Measurements from ENCODE around the gene TRIM44. TPM values are rescaled to one million over a fixed set of nuclear protein-coding genes. Genes with fewer than 3 reads are reported as not detected.

The TRIM44 gene
- total RNA-seq, 1 experiment from 2014 or later = 81.4 TPM

DNA sequence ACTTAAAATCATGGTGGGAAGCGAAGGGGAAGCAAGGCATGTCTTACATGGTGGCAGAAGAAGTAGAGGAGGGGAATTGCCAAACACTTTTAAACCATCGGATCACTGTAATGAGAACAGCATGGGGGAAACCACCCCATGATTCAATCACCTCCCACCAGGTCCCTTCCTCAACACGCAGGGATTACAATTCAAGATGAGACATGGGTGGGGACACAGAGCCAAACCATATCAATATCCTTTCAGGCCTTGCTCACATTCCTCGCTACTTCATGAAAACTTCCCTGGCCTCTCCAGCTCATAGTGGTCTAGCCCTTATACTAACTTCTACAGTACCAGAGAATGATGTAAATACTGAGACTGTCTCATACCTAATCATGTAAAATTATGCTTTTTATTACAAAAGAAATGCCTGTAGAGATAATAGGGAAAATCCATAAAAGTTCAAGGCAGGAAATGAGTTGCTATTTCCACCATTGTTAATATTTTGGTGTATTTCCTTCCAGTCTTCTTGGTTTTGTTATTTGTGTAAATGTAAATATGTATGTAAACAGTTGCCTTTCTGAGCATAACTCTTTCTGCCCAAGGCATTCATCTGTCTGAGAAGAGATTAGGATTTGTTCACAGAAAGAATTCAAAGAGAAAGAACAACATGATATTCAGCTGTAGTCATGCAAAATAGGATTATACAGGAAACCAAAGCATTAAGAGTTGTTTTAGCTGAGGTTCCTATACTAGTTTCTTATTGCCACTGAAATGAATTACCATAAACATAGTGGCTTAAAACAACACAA, 177.0 kb downstream of the TRIM44 start:
- Histone ChIP-seq H3K27me3 (replicated peaks; ENCODE audit: control insufficient read depth, insufficient read depth, low read length) (no peaks in the 10 kb centered on the region), H3K4me1 (no peaks in the 10 kb centered on the region), H3K4me3 (ENCODE audit: low read depth, low read length) (no peak overlapping the region), H3K36me3 (ENCODE audit: control insufficient read depth, insufficient read depth, low read length) (no peaks in the 10 kb centered on the region), H3K9me3 (0 out of 2 replicates have a peak, but pooled peaks cover 5% of the 10 kb centered on the region)
- POLR2A ChIA-PET = no interaction called here
- no peak overlapping the region for H3K27ac Mint-ChIP-seq (ENCODE audit: unreplicated experiment)
- no peak for DNase-seq
- CTCF ChIA-PET = no interaction called here
- no TSS peak for BruUV-seq (replicated peaks)
- TF ChIP-seq, protein P1, sequence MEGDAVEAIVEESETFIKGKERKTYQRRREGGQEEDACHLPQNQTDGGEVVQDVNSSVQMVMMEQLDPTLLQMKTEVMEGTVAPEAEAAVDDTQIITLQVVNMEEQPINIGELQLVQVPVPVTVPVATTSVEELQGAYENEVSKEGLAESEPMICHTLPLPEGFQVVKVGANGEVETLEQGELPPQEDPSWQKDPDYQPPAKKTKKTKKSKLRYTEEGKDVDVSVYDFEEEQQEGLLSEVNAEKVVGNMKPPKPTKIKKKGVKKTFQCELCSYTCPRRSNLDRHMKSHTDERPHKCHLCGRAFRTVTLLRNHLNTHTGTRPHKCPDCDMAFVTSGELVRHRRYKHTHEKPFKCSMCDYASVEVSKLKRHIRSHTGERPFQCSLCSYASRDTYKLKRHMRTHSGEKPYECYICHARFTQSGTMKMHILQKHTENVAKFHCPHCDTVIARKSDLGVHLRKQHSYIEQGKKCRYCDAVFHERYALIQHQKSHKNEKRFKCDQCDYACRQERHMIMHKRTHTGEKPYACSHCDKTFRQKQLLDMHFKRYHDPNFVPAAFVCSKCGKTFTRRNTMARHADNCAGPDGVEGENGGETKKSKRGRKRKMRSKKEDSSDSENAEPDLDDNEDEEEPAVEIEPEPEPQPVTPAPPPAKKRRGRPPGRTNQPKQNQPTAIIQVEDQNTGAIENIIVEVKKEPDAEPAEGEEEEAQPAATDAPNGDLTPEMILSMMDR (IDR thresholded peaks at IDR 0.05; ENCODE audit: insufficient read depth in 1 of 2, low read depth in 1 of 2, low read length in 1 of 2, severe bottlenecking in 1 of 2, unreplicated experiment in 1 of 2) = no peak
- no peaks in the 10 kb centered on the region for H3K36me3 Mint-ChIP-seq (ENCODE audit: insufficient read depth, unreplicated experiment)
- H3K4me1 Mint-ChIP-seq (ENCODE audit: low read depth, unreplicated experiment) = no peaks in the 10 kb centered on the region
- intact Hi-C loops (cut with micrococcal nuclease; ENCODE audit: unreplicated experiment) = no loop called here
- no peak overlapping the region for H3K4me3 Mint-ChIP-seq (ENCODE audit: unreplicated experiment)
- H3K9me3 Mint-ChIP-seq (ENCODE audit: unreplicated experiment) = peaks cover 19% of the 10 kb centered on the region
- H3K27me3 Mint-ChIP-seq (ENCODE audit: insufficient read depth, unreplicated experiment) = no peaks in the 10 kb centered on the region

DNA sequence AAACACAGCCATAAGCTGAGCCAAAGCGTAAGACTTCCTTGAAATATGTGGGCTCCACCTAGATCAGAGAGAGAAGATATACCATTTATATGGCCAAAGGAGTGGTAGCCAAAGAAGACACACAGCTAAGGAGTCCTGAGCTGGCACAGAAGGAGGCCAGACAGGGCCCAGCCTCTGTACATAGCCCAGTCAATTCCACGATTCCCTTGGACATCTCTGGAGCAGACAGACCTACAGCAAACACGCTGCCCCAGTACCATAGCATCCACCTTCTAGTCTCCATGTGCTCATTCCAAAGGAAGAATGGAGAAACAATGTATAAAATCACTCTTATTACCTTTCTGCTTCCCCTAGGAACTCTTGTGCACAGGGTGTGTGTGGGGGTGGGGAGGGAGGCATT, 179.2 kb downstream of the TRIM44 start:
- no peak overlapping the region for H3K4me3 ChIP-seq (ENCODE audit: low read depth, low read length)
- H3K27ac Mint-ChIP-seq (ENCODE audit: unreplicated experiment) = no peak overlapping the region
- no peaks in the 10 kb centered on the region for H3K27me3 ChIP-seq (replicated peaks; ENCODE audit: control insufficient read depth, insufficient read depth, low read length)
- ChIA-PET POLR2A (no interaction called here), CTCF (interaction anchor here (1.3 kb wide), 1 partner anchor 20 kb away, joined by 6 read pairs; no protein-coding TSS in a partner anchor)
- H3K9me3 ChIP-seq = 0 out of 2 replicates have a peak, but pooled peaks cover 5% of the 10 kb centered on the region
- TF ChIP-seq, protein P1 (IDR thresholded peaks at IDR 0.05; ENCODE audit: insufficient read depth in 1 of 2, low read depth in 1 of 2, low read length in 1 of 2, severe bottlenecking in 1 of 2, unreplicated experiment in 1 of 2) = no peak
- no TSS peak for BruUV-seq (replicated peaks)
- DNase-seq = no peak
- no peaks in the 10 kb centered on the region for H3K4me1 ChIP-seq
- H3K4me1 Mint-ChIP-seq (ENCODE audit: low read depth, unreplicated experiment) = no peaks in the 10 kb centered on the region
- no peak overlapping the region for H3K4me3 Mint-ChIP-seq (ENCODE audit: unreplicated experiment)
- H3K9me3 Mint-ChIP-seq (ENCODE audit: unreplicated experiment) = peaks cover 19% of the 10 kb centered on the region
- H3K36me3 ChIP-seq (ENCODE audit: control insufficient read depth, insufficient read depth, low read length) = no peaks in the 10 kb centered on the region
- H3K27me3 Mint-ChIP-seq (ENCODE audit: insufficient read depth, unreplicated experiment) = no peaks in the 10 kb centered on the region
- intact Hi-C loops (cut with micrococcal nuclease; ENCODE audit: unreplicated experiment) = no loop called here
- H3K36me3 Mint-ChIP-seq (ENCODE audit: insufficient read depth, unreplicated experiment) = no peaks in the 10 kb centered on the region

DNA sequence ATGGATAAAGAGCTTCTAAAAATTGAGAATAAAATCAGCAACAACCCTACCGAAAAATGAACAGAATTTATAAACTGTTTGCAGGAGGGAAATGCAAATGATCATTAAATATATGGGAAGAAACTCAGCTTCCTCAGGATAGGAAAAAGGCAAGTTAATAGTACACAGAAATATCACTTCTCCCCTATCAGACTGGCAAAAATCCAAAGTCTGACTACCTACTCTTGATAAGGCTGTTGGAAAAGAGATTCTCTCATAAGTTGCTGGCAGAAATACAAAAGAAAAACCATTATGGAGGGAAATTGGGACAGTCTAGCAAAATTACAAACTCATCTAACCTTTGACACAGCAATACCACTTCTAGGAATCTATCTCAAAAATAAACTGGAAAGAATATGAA, 180.4 kb downstream of the TRIM44 start:
- Mint-ChIP-seq H3K4me3 (ENCODE audit: unreplicated experiment) (no peak overlapping the region), H3K4me1 (ENCODE audit: low read depth, unreplicated experiment) (no peaks in the 10 kb centered on the region), H3K36me3 (ENCODE audit: insufficient read depth, unreplicated experiment) (no peaks in the 10 kb centered on the region), H3K27ac (ENCODE audit: unreplicated experiment) (no peak overlapping the region), H3K27me3 (ENCODE audit: insufficient read depth, unreplicated experiment) (no peaks in the 10 kb centered on the region), H3K9me3 (ENCODE audit: unreplicated experiment) (peaks cover 19% of the 10 kb centered on the region)
- Histone ChIP-seq H3K4me3 (ENCODE audit: low read depth, low read length) (no peak overlapping the region), H3K36me3 (ENCODE audit: control insufficient read depth, insufficient read depth, low read length) (no peaks in the 10 kb centered on the region), H3K4me1 (no peaks in the 10 kb centered on the region), H3K27me3 (replicated peaks; ENCODE audit: control insufficient read depth, insufficient read depth, low read length) (no peaks in the 10 kb centered on the region), H3K9me3 (0 out of 2 replicates have a peak, but pooled peaks cover 5% of the 10 kb centered on the region)
- CTCF ChIA-PET = no interaction called here
- TF ChIP-seq, protein P1 (IDR thresholded peaks at IDR 0.05; ENCODE audit: insufficient read depth in 1 of 2, low read depth in 1 of 2, low read length in 1 of 2, severe bottlenecking in 1 of 2, unreplicated experiment in 1 of 2) = no peak
- POLR2A ChIA-PET = no interaction called here
- BruUV-seq (replicated peaks) = no TSS peak
- no peak for DNase-seq
- intact Hi-C loops (cut with micrococcal nuclease; ENCODE audit: unreplicated experiment) = no loop called here

Measured in Caco-2 (cell line).